OCI-LY3 (cell line): ENCODE measurements around the gene TECPR2.

Source experiments
- CTCF ChIP-seq: fragments of 200-600, 300-600 bp; sonication (generic); IDR thresholded peaks from 2 replicates; pipeline ENCODE4 v1.5.1; 2014; ENCODE audit warnings: antibody characterized with exemption, low read length, low read depth
- EZH2phosphoT487 ChIP-seq: fragments of 200-600 bp; shearing (Covaris generic); IDR thresholded peaks from 2 replicates; pipeline ENCODE4 v1.6.1; 2018; ENCODE audit warnings: antibody characterized with exemption, mixed run types, low read depth

- no peak for TF ChIP-seq CTCF
- no peak for TF ChIP-seq EZH2phosphoT487
Observed at GRCh38 chr14:102462391-102462790, 99.7 kb downstream of the TECPR2 start.
